SK-N-MC (cell line): ENCODE results near the gene SMG1.

Experiments
- EZH2 ChIP-seq: fragments of 200-600 bp; sonication (generic); IDR thresholded peaks from one replicate; pipeline ENCODE4 v1.6.1; 2017; ENCODE audit warnings: antibody characterized with exemption
- FOXP2 ChIP-seq: optimal IDR thresholded peaks from 2 replicates; pipeline ENCODE3; 2011; ENCODE audit warnings: mild to moderate bottlenecking, moderate library complexity; ENCODE audit not compliant: insufficient read depth; ENCODE audit errors: extremely low read length, control extremely low read depth
- POLR2AphosphoS5 ChIP-seq: IDR thresholded peaks from 2 replicates; pipeline ENCODE4 v1.6.1; 2012; ENCODE audit warnings: mild to moderate bottlenecking, low read depth, low read length, borderline replicate concordance

GRCh38 chr16:18975109-18975508, 48.9 kb upstream of the SMG1 start:
- TF ChIP-seq POLR2AphosphoS5: no peak
- no peak for TF ChIP-seq EZH2
- TF ChIP-seq FOXP2: no peak
